Effector memory CD4-positive, alpha-beta T cell (primary cell): ENCODE results near the gene AP3B1.

Experiments used
- DNase-seq, 3 donors: peaks; one replicate each; pipeline ENCODE4 v3.0.0-alpha.2; 2020
- H3K27ac ChIP-seq: 2 replicates; pipeline ENCODE4 v1.7.0; 2013; ENCODE audit warnings: mild to moderate bottlenecking, low read length, moderate library complexity; ENCODE audit not compliant: insufficient read depth, poor library complexity, severe bottlenecking
- H3K27me3 ChIP-seq: replicated peaks from 2 replicates; pipeline ENCODE4 v1.7.0; 2013; ENCODE audit warnings: mild to moderate bottlenecking, low read length; ENCODE audit not compliant: insufficient read depth, control insufficient read depth, poor library complexity, severe bottlenecking
- H3K36me3 ChIP-seq: 2 replicates; pipeline ENCODE4 v1.7.0; 2013; ENCODE audit warnings: mild to moderate bottlenecking, low read length, moderate library complexity; ENCODE audit not compliant: control insufficient read depth, insufficient read depth
- H3K4me1 ChIP-seq: 2 replicates; pipeline ENCODE4 v1.7.0; 2013; ENCODE audit warnings: low read length, mild to moderate bottlenecking; ENCODE audit not compliant: control insufficient read depth, insufficient read depth, poor library complexity, severe bottlenecking
- H3K4me3 ChIP-seq: 2 replicates; pipeline ENCODE4 v1.7.0; 2013; ENCODE audit warnings: low read length, low read depth, mild to moderate bottlenecking; ENCODE audit not compliant: insufficient read depth, poor library complexity, severe bottlenecking
- H3K9me3 ChIP-seq: 2 replicates; pipeline ENCODE4 v1.7.0; 2013; ENCODE audit warnings: mild to moderate bottlenecking, low read length, moderate library complexity; ENCODE audit not compliant: control insufficient read depth

The AP3B1 gene

DNA sequence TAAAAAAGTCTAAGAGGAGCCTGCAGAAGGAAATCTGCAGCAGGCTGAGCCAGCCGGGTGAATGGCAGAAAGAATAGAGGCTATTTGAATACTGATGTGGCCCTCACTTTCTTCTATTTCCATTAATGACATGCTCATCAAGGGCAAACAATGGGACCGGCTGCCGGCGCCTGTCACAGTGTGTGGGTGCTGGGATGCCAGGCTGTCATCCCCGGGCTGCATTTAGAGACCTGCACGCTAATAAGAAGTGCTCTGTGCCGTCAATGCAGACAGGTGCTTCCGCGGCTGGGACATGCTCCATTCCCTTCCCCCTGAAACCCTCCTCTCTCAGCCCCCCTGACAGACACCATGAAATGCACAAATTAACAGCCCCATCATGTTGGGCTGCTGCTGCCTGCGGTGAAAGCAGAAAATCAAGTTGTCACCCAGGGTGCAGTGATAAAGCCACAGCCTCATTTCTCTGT is 300.6 kb downstream of the AP3B1 start:
- DNase-seq: no peak
- Histone ChIP-seq H3K36me3 (no peaks in the 10 kb centered on the region), H3K27me3 (no peaks in the 10 kb centered on the region), H3K27ac (no peak overlapping the region), H3K4me3 (no peak overlapping the region), H3K4me1 (no peaks in the 10 kb centered on the region), H3K9me3 (no peaks in the 10 kb centered on the region)

DNA sequence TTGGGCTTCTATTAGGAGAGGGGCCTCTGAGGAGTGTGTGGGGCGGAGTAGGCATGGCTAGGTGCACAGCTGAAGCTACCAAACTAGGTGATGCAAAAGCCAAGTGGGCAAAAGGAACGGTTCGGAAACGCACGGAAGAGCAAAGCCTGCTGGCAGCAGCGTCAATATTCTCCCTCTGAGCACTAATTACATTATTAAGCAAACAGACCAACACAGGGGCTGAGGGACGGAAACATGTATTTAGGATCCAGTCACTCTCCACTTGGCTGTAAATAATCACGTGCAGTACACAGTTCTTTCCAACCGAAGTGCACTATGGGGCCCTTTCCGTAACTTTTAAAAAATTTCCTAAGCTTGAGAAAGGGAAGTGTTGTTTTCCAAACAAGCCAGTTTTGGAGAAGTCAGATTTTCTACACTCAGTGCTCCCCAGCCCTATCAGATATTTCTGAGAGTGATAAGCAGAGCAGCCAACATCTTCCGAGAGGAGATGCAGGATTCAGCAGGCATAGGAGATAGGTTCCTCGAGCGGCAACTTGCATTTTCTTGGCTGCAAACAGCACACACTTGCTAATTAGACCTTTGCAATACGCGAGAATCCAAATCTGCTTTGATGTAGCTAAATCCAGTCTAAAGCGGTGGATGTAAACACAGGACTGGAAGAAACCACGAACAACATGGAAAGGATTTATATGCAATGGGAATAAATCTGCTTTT is 301.2 kb downstream of the AP3B1 start:
- Histone ChIP-seq H3K4me1 (no peaks in the 10 kb centered on the region), H3K36me3 (no peaks in the 10 kb centered on the region), H3K27ac (no peak overlapping the region), H3K9me3 (no peaks in the 10 kb centered on the region), H3K27me3 (no peaks in the 10 kb centered on the region), H3K4me3 (no peak overlapping the region)
- no peak for DNase-seq

DNA sequence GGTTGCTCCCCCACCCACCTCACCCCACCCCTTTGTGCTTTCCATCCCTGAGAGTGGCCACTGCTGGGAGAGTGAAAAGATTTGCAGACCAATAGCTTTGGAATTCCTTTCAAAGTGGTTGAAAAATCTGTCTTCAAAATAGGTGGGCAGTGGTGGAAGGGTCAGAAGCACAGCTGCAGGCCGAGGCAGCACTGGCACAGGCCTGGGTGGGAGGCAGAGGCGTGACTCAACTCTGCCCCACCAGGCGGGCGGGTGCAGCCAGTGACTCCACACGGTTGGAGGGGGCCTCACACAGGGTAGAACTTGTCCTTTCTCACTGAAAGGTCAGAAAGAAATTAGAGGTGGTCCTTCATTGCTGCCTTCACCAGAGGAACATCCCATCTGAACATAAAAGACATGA is 303.4 kb downstream of the AP3B1 start:
- no peak overlapping the region for H3K27ac ChIP-seq
- no peaks in the 10 kb centered on the region for H3K36me3 ChIP-seq
- H3K4me3 ChIP-seq: no peak overlapping the region
- H3K27me3 ChIP-seq: no peaks in the 10 kb centered on the region
- no peaks in the 10 kb centered on the region for H3K9me3 ChIP-seq
- DNase-seq: no peak
- H3K4me1 ChIP-seq: no peaks in the 10 kb centered on the region

DNA sequence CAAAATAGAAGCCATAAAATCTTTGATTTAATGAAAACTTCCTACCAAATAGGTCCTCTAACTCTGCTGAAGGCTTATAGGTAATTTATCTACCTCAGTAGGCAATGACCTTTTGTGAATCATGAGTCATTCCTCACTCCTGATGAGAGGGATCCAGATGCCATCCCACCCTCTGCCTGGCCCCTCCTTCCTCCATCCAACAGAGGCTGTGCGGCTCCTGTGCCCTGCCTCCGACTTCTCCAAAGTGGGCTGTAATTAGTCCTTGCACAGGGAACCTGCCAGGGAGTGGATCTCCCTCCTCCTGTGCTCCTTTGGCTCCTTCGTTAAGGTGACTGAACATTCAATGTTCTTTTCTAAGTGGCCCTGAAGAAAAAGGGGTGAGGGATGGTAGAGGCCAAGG is 304.5 kb downstream of the AP3B1 start:
- no peaks in the 10 kb centered on the region for H3K9me3 ChIP-seq
- H3K36me3 ChIP-seq: no peaks in the 10 kb centered on the region
- DNase-seq: no peak
- no peaks in the 10 kb centered on the region for H3K27me3 ChIP-seq
- no peak overlapping the region for H3K4me3 ChIP-seq
- H3K27ac ChIP-seq: no peak overlapping the region
- no peaks in the 10 kb centered on the region for H3K4me1 ChIP-seq

DNA sequence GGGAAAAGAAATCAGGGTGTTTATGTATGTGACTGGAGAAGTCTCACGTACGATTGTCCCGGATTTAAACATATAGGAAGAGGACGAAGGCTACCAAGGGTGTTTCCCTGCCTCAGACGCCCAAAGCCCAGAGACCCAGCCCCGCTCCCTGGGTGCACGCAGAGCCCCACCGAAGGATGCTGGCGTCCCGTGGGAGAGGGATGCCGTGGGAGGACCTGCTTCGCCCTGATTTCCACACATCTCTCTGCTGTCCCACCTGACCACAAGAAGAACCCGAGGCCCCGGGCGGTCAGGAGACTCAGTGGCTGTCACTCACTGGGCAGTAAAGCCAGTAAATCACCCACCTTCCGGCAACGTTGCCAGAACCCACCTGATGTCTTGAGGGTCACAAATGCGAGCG is 306.5 kb downstream of the AP3B1 start:
- Histone ChIP-seq H3K36me3 (no peaks in the 10 kb centered on the region), H3K27ac (no peak overlapping the region), H3K9me3 (no peaks in the 10 kb centered on the region), H3K4me1 (no peaks in the 10 kb centered on the region), H3K4me3 (no peak overlapping the region), H3K27me3 (no peaks in the 10 kb centered on the region)
- DNase-seq: no peak

DNA sequence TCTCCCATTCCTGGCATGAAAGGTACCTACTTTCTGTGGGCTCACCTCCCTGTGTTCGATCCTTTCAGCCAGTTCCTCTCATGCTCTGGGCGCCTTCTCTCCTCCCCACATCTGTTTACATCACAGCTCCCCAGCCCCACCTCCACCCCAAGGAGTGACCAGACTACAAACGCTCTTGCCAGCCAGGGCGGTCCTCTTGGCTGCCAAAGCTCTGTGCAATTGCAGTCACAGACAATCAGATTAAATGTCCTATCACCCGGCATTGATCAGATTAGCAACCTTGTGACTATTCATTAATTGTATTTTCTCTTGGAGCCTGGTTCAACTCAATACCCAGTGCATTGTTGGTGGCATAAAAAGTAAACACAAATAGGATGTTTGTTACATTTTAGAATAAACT is 307.2 kb downstream of the AP3B1 start:
- no peaks in the 10 kb centered on the region for H3K36me3 ChIP-seq
- H3K9me3 ChIP-seq: no peaks in the 10 kb centered on the region

DNA sequence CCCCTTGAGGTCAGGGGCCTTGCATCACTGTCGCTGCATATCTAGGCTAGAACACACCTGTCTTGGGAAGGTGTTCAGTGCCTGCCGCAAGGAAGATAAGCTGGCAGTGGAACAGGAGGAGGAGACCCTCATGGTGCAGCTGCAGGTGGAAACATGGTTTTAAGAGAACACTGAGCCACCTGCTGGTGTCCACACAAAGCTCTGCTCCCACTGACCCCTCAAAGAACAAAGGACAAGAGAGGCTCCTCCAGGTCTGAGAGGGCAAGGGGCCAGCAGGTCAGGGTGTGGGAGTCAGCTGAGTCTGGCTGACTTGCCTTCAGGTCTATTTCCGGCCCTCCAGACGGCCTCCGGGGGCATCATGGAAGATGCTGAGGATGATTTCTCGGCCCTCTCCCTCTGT is 308.2 kb downstream of the AP3B1 start:
- Histone ChIP-seq H3K36me3 (no peaks in the 10 kb centered on the region), H3K27ac (no peak overlapping the region), H3K4me3 (no peak overlapping the region), H3K4me1 (no peaks in the 10 kb centered on the region), H3K27me3 (no peaks in the 10 kb centered on the region), H3K9me3 (no peaks in the 10 kb centered on the region)
- DNase-seq: no peak

More for the DNA sequence above, 307.2 kb downstream of the AP3B1 start:
- DNase-seq: no peak
- Histone ChIP-seq H3K27ac (no peak overlapping the region), H3K4me3 (no peak overlapping the region), H3K4me1 (no peaks in the 10 kb centered on the region), H3K27me3 (no peaks in the 10 kb centered on the region)

DNA sequence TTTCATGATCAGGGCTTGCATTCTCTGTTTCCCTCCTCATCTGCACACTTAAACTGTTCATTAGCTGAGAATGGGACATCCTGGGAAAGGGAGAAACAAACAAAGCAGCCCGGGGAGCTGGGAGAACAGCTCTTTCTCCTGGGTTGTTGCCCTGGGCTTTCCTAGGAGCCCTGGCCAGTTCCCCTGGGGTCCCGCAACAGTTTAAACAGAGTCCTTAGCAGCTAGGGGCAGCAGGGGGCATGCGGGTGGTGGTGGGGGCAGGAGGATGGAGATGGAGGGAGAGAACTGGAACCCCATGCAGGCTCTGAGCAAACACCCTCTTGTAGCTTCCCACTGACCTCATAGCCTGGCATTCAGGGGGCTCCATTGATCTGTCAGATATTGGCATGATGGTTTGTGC is 309.3 kb downstream of the AP3B1 start:
- no peaks in the 10 kb centered on the region for H3K27me3 ChIP-seq
- DNase-seq: no peak
- H3K36me3 ChIP-seq: no peaks in the 10 kb centered on the region
- no peaks in the 10 kb centered on the region for H3K9me3 ChIP-seq
- no peak overlapping the region for H3K4me3 ChIP-seq
- no peak overlapping the region for H3K27ac ChIP-seq
- no peaks in the 10 kb centered on the region for H3K4me1 ChIP-seq

DNA sequence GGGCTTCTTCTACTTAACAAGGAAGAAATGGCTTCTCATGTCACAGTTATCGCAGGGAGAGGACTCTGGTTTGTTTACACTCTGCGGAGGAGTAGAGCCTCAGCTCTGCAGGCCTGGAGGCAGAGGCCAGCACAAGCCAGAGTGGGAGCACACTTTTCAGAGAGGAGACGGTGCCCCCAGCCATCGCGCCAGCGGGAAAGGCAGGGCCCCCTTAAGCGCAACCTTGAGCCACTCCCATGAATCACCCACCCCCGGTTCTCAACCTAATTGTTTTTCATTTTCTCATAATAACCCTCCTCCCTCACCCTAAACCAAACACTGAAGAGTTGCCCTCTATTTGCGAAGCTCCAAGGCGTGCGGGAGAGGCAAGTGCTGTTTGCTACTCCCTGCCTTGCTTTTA is 309.9 kb downstream of the AP3B1 start:
- Histone ChIP-seq H3K27ac (no peak overlapping the region), H3K27me3 (no peaks in the 10 kb centered on the region), H3K9me3 (no peaks in the 10 kb centered on the region)

DNA sequence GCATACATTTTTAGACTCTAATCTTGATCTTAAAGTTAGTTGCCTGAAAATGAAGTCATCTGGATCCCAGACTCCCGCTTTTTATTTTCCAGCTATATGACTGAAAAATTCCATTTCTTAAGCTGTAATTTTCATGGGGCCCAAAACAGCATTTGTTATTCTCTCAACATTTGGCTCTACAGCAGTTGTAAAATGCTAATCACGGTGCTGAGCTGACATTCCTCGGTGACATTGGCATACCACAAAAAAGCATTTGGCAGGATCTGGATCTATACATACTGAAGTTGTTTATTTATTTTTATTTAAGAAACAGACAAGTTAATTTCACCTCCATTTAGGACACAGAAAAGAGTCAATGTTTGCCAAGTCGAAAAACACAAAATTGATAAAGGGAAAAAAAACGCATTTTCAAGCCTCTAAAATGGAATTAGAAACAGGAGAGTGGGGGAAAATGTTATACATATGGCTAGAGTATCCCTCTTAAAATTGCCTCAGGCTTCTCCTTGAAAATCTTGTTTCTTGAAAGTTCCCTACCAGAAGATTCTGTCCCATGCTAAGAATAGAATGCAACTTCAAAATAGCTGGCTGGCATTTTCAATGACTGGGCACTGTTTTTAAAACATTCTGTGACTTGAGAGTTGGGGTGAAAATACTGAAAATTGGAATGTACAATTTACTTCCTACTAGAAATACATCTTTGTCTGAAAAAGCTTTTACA is 310.9 kb downstream of the AP3B1 start:
- no peak for DNase-seq
- Histone ChIP-seq H3K9me3 (no peaks in the 10 kb centered on the region), H3K27me3 (no peaks in the 10 kb centered on the region), H3K36me3 (no peaks in the 10 kb centered on the region), H3K4me1 (no peaks in the 10 kb centered on the region), H3K27ac (no peak overlapping the region), H3K4me3 (no peak overlapping the region)

More for the DNA sequence above, 309.9 kb downstream of the AP3B1 start:
- H3K36me3 ChIP-seq: no peaks in the 10 kb centered on the region
- H3K4me3 ChIP-seq: no peak overlapping the region
- H3K4me1 ChIP-seq: no peaks in the 10 kb centered on the region
- DNase-seq: no peak
